Loucy (cell line): ENCODE measurements around the gene SLCO2B1.

Source experiments
- H2AFZ ChIP-seq: fragments of 200-600 bp; sonication (generic); 2 replicates; pipeline ENCODE4 v1.6.0; 2016; ENCODE audit warnings: antibody characterized with exemption, mild to moderate bottlenecking, low read length, moderate library complexity
- H3F3A ChIP-seq: fragments of 200-600 bp; 2 replicates; pipeline ENCODE4 v1.6.0; 2016; ENCODE audit warnings: antibody characterized with exemption, low read depth, mild to moderate bottlenecking
- H3K27me3 ChIP-seq: fragments of 200-600 bp; sonication (generic); 2 replicates; pipeline ENCODE4 v1.6.1; 2014; ENCODE audit warnings: low read length, mild to moderate bottlenecking; ENCODE audit not compliant: insufficient read depth, poor library complexity, severe bottlenecking
- H3K36me3 ChIP-seq: fragments of 200-600 bp; sonication (generic); 2 replicates; pipeline ENCODE4 v1.6.1; 2016; ENCODE audit warnings: low read length; ENCODE audit not compliant: insufficient read depth
- H3K4me1 ChIP-seq: fragments of 200-600 bp; sonication (generic); 2 replicates; pipeline ENCODE4 v1.5.1; 2014; ENCODE audit warnings: low read length, mild to moderate bottlenecking; ENCODE audit not compliant: insufficient read depth, poor library complexity, severe bottlenecking
- H3K4me2 ChIP-seq: fragments of 200-600 bp; sonication (generic); 2 replicates; pipeline ENCODE4 v1.6.0; 2014; ENCODE audit warnings: antibody characterized with exemption, low read length, low read depth, mild to moderate bottlenecking; ENCODE audit not compliant: poor library complexity, severe bottlenecking
- H3K4me3 ChIP-seq: fragments of 200-600 bp; sonication (generic); 2 replicates; pipeline ENCODE4 v1.5.1; 2014; ENCODE audit warnings: low read length, mild to moderate bottlenecking, mixed read lengths; ENCODE audit not compliant: poor library complexity, severe bottlenecking
- H3K79me2 ChIP-seq: fragments of 200-600 bp; sonication (generic); 2 replicates; pipeline ENCODE4 v1.6.1; 2014; ENCODE audit warnings: low read length; ENCODE audit not compliant: insufficient read depth
- H3K9ac ChIP-seq: fragments of 200-600 bp; sonication (generic); 2 replicates; pipeline ENCODE4 v1.6.0; 2014; ENCODE audit warnings: mild to moderate bottlenecking, low read depth, low read length, moderate library complexity; ENCODE audit not compliant: poor library complexity, severe bottlenecking
- H3K9me2 ChIP-seq: fragments of 200-600 bp; sonication (generic); replicated peaks from 2 replicates; pipeline ENCODE4 v1.6.1; 2016; ENCODE audit warnings: low read depth, low read length, mixed read lengths
- H3K9me3 ChIP-seq: fragments of 200-600 bp; sonication (generic); 2 replicates; pipeline ENCODE4 v1.6.1; 2014; ENCODE audit warnings: mild to moderate bottlenecking, antibody characterized with exemption, low read length, low read depth; ENCODE audit not compliant: insufficient read depth
- H4K20me1 ChIP-seq: fragments of 200-600 bp; sonication (generic); 2 replicates; pipeline ENCODE4 v1.6.0; 2014; ENCODE audit warnings: antibody characterized with exemption, low read length, mild to moderate bottlenecking; ENCODE audit not compliant: insufficient read depth, poor library complexity, severe bottlenecking
- CTCF ChIP-seq: fragments of 200-600 bp; sonication (generic); conservative IDR thresholded peaks from 2 replicates; pipeline ENCODE4 v1.5.1; 2014; ENCODE audit warnings: mild to moderate bottlenecking, antibody characterized with exemption, low read length
- EZH2phosphoT487 ChIP-seq: fragments of 200-600 bp; IDR thresholded peaks from 2 replicates; pipeline ENCODE4 v1.6.1; 2018; ENCODE audit warnings: antibody characterized with exemption, mild to moderate bottlenecking, moderate library complexity, borderline replicate concordance

Gene SLCO2B1

GRCh38 chr11:75229466-75229865 lies 78.6 kb downstream of the SLCO2B1 start:
- Histone ChIP-seq H3F3A (no peaks in the 10 kb centered on the region), H3K36me3 (no peaks in the 10 kb centered on the region), H3K9me3 (no peaks in the 10 kb centered on the region), H3K4me2 (no peak overlapping the region), H3K9ac (no peak overlapping the region), H3K27me3 (no peaks in the 10 kb centered on the region), H3K4me3 (no peak overlapping the region), H3K4me1 (no peaks in the 10 kb centered on the region), H4K20me1 (no peaks in the 10 kb centered on the region), H3K79me2 (no peaks in the 10 kb centered on the region), H3K9me2 (no peaks in the 10 kb centered on the region), H2AFZ (no peak overlapping the region)
- TF ChIP-seq CTCF: no peak
- TF ChIP-seq EZH2phosphoT487: no peak

GRCh38 chr11:75230621-75231020 lies 79.7 kb downstream of the SLCO2B1 start:
- no peak overlapping the region for H3K4me3 ChIP-seq
- H2AFZ ChIP-seq: no peak overlapping the region
- no peak overlapping the region for H3K4me2 ChIP-seq
- no peaks in the 10 kb centered on the region for H3K36me3 ChIP-seq
- no peaks in the 10 kb centered on the region for H3K27me3 ChIP-seq
- H3K9me2 ChIP-seq: no peaks in the 10 kb centered on the region
- no peaks in the 10 kb centered on the region for H3K9me3 ChIP-seq
- no peak overlapping the region for H3K9ac ChIP-seq
- no peaks in the 10 kb centered on the region for H3F3A ChIP-seq
- no peak for TF ChIP-seq EZH2phosphoT487
- TF ChIP-seq CTCF: no peak
- H3K79me2 ChIP-seq: no peaks in the 10 kb centered on the region
- no peaks in the 10 kb centered on the region for H3K4me1 ChIP-seq
- no peaks in the 10 kb centered on the region for H4K20me1 ChIP-seq

DNA sequence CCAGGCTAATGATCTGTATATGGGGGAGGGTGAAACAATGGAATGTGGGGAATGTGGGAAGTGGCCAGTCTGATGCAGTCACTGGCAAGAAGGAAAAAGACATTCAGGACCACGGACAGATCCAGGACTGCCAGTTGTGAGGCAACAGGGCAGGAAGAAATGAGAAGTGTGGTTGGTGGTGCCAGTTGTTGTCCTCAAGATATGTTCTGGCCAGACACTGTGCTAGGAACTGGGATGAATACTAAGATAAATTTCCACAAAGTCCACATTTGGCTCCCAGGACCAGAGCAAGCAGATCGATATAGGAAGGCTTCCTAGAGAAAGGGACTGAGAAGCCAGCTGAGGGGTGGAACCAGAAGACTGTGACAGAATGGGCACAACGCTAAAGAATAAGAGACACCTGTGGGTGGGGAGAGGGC lies 82.9 kb downstream of the SLCO2B1 start:
- Histone ChIP-seq H3K36me3 (no peaks in the 10 kb centered on the region), H3K9me3 (no peaks in the 10 kb centered on the region), H3K4me1 (no peaks in the 10 kb centered on the region), H3K9me2 (no peaks in the 10 kb centered on the region), H3K27me3 (no peaks in the 10 kb centered on the region), H3K4me2 (no peak overlapping the region), H3K4me3 (no peak overlapping the region), H2AFZ (no peak overlapping the region), H3K9ac (no peak overlapping the region), H4K20me1 (no peaks in the 10 kb centered on the region), H3F3A (no peaks in the 10 kb centered on the region), H3K79me2 (no peaks in the 10 kb centered on the region)
- TF ChIP-seq CTCF (no peak), EZH2phosphoT487 (no peak)
